ENCODE data around the gene STXBP3.

DNA sequence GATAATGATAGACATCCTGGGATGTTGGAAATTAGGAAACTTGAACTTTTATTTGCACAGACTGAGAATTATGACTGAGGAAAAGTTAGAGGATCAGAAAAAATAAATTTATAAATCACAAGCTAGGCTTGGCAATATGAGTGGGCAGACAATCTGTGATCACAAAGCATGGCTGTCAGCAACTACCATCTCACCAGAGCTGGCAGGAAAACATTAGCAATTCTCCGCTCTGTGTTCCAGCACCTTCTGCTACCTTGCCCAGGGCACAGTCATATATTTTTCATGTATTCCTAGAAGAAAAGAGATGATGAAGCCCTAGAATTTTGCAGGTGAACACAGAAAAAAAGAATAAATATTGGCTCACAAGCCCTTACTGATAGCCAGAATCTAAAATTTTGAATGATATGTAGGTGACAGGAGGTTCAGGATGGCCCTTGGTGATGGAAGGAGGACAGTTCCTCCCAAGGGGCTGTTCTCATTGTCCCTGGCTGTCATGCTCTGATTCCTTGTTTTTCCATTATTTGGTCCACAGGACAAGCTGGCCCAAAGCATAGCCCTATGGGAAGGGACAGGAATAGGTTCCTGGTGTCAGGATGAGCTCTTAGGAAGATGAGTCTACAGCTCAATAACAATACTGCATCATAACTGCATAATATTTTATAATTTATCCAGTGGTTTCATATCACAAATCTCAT is 12.2 kb upstream of the STXBP3 start:
- TF ChIP-seq HOXB6 (CRISPR knock-in tag; IDR thresholded peaks at IDR 0.05; ENCODE audit: borderline replicate concordance) (no peak), KLF6 (CRISPR knock-in tag; IDR thresholded peaks at IDR 0.05; ENCODE audit: borderline replicate concordance) (no peak), CBX8 (IDR thresholded peaks at IDR 0.05; ENCODE audit: borderline replicate concordance, extremely low read depth, low read depth, low read length, poor library complexity, severe bottlenecking) (no peak), EZH2 (IDR thresholded peaks at IDR 0.05; ENCODE audit: borderline replicate concordance, low read depth, low read length) (no peak), MTA2 (IDR thresholded peaks at IDR 0.05; ENCODE audit: low read depth) (no peak), HCFC1 (IDR thresholded peaks at IDR 0.05; ENCODE audit: low read depth, low read length) (no peak), ZNF212 (CRISPR knock-in tag; IDR thresholded peaks at IDR 0.05) (no peak)
